GM19452 (cell line): Measurements from ENCODE around the gene TMEM52.

Experiments
- ATAC-seq: cut with Tn5 transposase; IDR thresholded peaks from one replicate; pipeline ENCODE4 v1.9.1; 2021; ENCODE audit not compliant: unreplicated experiment

Gene TMEM52

DNA sequence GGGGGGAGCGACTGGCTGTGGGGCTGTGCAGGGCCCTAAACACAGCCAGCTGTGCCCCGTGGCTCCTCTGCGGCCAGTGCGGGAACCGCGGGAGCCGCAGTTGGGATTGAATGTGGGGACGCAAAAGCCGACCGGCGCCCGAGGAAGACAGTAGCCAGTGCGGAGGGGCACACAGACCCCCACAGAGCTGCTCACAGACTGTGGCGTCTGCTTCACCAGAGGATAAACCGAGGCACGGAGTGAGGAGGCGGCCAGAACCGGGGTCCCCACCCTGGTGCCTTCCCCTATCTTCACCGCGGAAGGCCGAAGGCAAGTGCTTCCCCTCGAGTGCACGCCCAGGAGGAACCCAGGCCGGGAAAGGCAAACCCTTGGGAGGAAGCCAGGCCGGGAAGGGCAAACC lies 8.7 kb upstream of the TMEM52 start:
- no peak for ATAC-seq

DNA sequence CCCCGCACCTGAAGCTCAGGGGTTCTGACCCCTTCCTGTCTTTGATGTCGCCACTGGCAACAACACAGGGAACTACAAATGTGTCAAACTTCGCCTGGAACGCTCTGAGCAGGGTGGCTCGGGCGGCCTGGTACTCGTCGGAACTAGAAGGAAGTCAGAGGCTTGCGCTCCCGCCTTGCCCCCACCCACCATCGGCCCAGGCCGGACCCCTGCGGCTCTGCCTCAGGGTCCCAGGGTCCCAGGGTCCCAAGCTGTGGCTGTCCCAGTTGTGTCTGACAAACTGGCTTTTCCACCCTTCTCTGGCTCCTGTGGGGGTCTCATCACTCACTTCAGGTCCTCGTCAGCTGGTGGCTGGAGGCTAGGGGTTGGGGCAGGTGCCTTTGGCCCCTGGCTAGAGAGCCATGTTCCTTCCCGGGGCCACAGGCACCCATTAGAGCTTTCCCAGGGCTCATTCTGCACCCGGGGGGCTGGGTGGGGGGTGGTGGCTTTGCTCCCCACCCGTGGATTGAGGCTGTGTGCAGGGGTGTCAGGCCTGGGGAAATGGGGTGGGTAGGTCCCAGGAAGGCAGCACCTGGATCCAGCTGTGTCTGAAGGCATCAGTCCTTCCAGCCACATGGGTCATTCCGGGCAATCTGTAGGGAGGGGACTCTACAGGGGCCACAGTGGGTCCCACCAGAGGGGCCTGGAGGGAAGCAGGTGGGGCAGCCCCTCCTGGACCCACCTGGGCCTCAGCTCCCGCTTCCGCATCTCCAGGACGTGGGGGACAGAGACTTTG lies 8.0 kb upstream of the TMEM52 start:
- ATAC-seq = no peak

DNA sequence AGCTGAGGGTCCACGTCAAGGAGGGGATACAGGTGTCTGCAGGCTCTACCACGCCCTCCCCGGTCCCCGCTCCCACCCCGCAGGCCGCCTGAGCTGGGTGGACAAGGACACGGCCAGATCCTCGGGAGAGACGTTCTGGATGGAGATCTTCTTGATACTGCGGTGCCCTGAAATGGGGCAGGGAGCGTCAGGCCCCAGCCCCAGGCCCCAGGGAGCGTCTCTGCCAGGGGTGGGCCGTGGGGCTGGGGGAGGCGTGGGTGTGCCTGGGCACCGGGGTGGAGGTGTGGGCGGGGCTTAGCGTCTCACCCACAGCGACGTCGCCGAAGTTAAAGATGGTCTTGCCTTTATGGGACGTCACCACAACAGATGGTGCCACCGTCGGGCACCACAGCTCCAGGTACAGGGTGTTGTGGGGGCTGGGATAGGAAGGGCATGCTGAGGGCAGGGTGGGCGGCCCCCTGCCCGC lies 7.3 kb upstream of the TMEM52 start:
- ATAC-seq = no peak

DNA sequence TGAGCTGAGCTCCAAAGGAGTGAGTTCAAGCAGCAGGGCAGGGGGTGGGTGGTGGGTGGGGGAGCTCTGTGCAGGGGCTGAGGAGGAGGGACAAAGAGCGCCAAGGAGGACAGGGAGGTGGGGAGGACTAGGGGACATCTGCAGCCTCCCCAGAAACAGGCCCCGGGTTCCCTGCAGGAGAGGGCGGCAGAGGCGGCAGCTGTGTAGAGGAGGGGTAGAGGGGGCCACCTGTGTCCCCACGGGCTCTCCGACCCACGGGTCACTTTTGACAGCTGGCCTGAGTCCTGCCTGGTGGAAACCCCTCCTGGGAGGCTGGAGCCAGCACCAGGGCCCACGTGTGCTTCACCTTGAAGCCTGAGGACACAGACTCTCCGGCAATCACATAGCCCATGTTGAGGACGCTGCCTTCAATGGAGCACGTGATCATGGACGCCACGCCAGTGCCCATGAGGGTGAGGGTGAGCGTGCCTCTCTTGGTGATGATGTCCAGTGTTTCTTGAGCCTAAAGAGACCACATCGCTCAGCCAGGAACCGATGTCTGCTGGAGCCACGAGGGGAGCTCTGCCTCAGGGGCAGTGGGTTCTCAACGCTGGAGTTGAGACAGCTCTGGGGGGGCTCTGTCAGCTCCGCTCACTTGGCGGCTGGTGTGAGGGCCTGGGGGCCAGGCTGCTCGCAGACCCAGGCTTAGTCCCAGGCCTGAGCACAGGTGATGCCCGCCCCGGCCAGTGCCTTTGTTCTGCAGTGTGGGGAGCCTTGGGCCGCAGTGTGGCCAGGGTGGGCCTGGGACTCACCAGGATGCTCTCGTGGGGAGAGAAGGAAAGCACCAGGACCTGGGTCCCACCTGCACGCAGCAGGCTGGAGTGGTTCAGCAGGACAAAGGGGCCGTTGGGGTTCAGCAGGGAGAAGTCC lies 6.6 kb upstream of the TMEM52 start:
- no peak for ATAC-seq

DNA sequence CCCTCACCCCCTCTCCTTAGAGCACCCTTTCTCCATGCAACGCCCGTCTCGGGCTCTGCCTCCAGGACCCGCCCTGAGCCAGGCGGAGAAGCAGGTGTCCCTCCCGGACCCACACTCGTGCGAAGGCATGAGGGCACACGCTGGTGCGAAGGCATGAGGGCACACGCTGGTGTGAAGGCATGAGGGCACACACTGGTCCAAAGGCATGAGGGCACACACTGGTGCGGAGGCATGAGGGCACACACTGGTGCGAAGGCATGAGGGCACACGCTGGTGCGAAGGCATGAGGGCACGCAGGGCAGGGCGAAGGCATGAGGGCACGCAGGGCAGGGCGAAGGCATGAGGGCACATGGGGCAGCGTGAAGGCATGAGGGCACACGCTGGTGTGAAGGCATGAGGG lies 5.8 kb upstream of the TMEM52 start:
- ATAC-seq = no peak

DNA sequence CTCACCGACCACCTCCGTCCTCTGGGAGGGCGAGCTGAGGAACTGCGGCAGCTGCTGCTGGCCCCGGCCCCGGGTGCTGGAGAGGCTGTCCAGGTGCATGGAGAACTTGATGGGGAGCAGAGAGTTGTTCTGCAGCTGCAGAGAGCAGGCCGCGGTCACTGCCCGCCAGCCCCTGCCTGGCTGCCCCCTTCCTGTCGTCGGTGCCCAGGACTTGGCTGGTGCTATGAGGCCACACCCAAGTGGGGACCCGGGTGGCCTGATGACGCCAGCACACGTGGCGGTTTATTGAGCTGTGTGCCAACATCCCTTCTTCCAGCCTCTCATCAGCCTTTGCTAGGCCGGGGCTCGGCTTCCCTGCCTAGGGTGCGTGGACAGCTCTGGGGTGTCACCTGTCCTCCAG lies 5.3 kb upstream of the TMEM52 start:
- ATAC-seq = no peak

DNA sequence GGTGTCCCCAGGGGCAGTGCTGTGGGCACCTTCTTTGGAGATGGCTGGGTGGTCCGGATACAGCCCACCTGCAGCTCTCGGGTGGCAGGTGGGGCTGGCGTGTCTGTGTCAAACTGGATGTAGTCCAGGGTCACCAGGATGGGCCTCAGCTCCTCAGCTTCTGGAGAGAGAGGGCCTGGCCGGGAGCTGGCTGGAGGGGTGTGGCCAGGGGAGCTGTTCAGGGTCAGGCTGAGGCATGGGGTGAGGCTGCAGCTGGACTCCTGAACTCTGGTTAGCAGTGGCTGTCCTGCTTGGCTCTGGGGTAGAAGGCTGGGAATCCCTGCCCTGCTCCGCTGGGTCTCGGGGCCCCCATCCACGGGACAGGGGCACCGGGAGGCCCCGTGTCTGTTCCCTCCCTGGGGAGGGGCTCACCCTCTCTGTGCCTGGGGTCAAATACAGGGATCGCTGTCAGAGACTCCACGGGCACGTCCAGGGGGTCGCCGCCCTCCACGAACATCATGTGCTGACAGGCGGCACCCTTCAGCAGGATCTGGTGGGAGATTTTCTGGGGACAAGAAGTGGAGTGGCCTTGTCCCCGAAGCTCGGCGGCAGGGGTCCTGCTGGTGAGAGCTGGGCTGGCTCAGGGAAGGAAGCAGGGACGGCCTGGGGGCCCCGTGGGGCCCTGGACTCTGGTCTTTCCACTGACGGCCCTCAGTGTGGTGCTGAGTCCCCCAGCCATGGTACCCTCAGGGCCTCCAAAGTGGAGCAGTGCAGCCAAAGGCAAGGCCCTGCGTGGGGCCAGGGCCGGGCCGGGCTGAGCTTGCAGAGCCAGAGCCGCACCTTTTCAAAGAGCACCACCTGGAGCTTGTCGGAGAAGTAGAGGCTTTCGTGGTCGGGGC lies 4.1 kb upstream of the TMEM52 start:
- ATAC-seq = no peak

DNA sequence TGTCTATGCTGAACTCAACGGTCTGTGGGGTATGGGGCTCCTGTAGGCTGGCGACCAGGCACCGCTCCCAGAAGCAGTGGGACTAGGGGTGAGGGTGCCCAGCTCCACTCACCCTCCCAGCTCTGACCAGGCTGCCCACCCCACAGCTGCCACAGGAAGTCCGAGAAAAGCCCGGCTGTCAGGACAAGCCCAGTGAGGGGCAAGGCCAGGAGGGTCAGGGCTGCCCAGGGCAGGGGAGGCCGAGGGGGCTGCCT lies 3.5 kb upstream of the TMEM52 start:
- ATAC-seq = no peak

DNA sequence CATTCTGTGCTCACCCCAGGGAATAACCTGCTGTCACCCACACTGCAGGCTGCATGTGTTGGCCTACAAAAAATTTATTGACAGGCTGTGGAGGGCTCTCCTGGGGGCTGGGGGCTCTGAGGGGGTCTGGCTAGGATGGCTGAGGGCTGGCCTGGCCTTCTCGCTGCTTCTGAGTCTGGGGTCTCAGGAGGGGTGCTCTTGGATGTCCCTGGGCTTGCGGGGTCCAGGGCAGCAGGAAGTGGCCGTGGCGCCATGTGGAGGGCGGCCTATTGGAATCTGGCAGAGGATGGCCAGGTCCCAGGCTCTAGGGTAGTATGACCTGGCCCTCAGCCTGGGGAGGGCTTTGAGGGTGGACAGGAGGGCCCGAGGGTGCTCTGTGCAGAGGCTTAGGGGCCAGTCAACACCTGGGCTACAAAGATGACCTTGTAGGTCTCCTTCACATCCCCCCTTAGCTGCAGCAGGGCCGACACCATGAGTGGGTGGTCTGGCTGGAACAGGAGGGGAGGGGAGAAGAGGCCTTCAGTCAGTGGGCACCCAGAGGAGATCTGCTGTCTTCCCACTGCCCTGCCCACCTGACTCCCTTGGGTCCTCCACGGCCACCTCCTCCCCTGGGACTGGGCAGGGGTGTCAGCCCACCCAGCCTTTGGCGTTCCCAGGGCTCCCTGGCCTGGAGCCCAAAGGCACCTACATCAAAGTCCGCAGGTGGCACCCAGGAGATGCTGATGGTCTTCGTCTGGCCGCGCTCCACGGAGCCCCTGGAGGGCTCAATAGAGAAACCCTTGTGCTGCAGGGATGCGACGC lies 3.0 kb upstream of the TMEM52 start:
- no peak for ATAC-seq

DNA sequence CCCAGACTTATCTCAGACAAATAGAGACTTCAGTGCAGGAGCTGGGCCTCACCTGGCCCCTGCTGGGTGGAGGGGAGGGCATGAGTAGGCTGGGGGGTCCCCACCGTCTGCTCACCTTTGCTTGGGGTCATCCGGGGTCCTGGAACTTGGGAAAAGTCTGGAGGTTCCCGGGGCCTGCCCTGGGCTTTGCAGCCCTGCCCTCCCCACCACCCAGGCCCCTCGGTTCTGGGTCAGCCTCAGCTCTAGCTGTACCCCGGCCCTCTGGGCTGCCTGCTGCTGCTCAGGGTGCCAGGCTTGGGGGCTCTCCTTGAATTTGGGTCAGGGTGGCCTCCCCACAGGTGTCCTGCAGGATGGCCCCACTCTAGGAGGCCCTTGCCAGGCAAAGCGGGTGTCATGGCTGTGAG lies 2.4 kb upstream of the TMEM52 start:
- no peak for ATAC-seq

DNA sequence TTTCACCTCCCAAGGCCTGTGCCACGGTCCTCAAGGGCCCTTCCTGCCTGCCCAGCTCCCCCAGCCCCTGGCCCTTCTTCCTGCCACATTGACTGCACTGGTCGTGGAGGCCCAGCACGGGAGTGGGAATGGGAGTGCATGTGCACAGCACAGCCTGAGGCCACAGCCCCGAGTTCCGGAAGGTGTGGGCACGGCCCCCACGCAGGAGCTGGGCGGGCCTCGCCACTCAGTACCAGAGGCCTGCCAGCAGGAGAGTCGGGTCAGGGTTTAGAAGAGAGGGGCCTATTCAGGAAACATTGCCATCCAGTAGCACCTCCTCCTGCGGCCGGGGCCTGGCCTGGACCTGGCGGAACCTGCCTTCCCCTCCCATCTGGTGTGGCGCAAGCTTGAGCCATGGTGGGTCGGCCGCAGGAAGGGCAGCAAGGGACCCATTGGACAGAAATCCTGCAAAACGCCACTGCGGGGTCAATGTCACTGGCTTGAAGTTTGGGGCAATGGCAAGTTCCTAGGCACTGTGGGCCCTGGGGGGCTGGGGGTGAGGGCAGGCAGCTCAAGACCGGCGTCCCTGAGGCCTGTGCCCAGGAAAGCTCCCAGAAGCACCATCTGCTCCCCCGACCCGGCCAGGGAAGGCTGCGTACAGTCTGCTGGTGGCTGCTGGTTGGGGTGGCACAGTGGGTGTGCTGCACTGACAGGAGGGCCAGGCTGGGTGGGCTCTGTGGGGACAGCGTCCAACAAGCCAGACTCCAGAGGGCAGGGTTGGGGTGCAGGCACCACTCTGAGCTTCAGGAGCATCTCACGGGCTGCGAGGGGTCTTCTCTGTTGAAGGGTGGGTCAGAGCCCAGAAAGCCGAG lies 1.8 kb upstream of the TMEM52 start:
- ATAC-seq = no peak

DNA sequence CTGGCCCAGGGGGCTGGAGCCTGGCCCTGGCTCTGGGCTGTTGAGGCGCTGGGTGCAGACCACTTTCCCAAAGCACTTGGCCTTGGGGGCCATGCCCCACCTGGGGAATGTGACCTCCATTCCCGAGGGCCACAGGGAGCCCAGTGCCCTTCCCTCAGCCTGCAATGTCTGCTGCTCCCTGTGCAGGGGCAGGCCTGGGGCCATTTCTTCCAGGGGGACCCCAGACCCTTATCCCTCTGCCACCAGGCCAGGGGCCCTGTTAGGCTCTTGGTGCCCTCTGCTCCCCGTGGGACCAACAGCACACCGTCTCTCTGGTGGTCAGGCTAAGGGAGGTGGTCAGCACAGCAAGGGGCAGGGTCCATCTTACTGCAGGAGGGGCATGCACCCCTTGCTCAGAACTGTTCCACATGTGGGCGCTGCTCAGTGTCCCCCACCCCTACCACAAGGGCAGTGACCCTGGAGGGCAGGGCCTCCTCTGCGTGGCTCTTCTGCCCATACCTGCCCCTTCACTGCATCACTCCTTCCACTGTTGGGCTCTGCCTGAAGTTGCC lies 1.1 kb upstream of the TMEM52 start:
- no peak for ATAC-seq

DNA sequence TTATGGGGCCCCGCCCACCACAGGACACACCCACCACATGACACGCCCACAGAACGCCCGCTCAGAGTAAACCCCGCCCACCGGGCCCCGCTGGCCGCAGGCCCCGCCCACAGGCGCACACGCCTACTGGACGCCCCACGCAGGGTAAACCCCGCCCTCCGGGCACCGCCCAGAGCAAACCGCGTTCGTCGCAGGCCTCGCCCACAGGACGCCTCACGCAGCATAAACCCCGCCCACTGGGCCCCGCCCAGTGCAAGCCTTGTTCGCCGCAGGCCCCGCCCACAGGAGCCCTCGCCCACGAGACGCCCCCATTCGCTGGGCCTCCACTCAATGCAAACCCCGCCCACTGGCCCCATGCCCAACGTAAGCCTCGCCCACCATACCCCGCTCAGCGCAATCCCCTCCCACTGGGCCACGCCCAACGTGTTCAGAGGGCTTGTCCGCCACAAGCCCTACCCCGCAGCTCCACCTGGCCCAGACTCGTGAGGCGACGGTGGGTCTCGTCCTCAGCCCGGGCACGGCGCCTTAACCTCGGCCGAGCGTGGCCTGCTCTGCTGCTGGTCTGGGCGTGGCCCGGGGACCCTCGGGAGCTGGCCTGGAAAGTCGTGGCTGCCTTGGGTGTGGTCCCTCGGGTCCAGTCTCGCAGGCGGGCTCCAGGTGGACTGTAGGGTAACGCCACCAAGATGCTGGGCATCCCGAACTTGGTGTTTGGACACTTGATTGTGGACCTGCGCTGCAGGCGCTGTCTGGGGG lies 401 bp upstream of the TMEM52 start:
- peak; percentile 81 for ATAC-seq

DNA sequence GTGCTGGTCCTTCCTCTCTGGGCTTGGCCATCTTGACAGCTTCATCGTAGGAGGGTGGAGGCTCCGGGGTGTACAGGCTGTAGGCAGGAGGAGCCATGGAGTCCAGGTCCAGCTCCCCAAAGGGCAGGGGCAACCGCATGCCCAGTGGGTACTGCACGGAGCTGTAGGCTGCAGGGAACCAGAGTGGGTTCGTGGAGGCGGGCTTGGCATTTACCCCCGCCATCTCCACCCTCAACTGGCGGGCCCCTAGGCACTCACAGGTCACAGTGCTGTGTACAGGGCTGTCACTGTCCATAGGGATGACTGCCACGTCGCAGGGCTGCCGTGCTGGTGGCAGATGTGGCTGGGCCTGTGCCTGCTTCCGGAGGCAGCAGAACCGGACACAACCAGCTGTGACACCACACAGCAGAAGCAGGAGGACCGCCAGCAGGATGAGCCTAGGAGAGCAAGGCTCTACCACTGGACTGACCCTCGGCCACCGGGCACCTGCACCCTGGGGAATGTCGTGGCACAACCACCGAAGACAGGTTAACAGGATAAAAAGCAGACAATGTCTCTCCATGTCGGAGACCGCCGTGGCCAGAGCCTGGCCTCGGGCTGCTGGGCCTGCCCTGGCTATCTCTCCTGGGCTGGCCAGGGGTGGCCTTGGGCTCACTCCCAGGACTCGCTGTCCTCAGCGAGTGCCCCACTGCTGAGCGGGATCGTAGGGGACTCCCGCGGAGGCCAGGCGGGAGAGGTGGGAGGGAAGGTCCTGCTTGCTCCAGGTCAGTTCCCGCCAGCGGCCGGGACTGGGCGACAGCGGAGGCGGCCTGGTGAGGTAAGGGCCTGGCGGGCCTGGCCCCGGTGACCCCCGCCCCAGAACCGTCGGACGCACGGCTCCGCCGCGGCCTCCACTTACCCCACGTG lies 831 bp downstream of the TMEM52 start:
- ATAC-seq = no peak

DNA sequence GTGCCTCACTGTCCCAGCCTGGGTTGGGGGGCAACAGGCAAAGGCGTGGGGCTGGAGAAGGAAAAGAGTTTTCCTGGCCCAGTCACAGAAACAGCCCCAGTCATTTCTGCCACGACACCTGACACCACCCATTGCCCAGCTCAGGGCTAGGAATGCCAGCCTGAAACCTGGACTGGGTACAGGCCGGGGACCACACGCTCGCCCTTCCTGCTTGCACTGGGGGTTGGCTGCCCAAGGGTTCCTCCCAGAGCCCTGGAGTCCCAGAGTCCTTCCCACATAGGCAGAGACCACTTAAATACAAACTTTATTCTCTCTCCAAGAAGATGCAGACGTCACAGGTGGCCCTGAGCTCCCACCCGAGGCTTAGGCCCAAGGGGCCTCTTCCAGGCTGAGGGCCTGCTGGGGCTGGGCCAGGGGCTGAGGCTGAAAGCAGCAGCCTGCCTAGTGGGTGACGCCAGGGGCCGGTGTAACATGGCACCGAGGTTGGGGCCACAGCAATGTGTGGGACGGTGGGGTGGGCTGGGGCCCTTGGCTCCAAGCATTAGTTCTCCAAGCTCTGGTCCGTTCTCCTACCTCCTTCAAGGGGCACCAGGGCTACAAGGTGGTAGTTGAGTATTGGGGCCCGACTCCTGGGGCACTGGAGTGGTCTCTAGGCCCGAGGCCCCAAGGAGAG lies 1.6 kb downstream of the TMEM52 start:
- no peak for ATAC-seq

DNA sequence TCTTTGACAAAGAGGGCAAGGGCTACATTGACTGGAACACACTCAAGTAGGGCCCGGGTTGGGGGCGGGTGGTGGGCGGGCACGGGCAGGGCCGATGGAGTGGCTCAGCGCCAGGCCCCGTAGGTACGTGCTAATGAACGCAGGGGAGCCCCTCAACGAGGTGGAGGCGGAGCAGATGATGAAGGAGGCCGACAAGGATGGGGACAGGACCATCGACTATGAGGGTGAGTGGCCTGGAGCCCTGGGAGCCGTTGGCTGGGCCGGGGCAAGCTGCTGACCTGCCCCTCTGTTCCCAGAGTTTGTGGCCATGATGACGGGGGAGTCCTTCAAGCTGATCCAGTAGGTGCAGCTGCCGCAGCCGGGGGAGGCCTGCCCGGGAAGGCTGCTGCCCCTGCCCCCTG lies 2.2 kb downstream of the TMEM52 start:
- ATAC-seq = no peak
